Caki2 (cell line): ENCODE data around the gene COMTD1. TPM values are rescaled to one million over a fixed set of nuclear protein-coding genes. Genes with fewer than 3 reads are reported as not detected.
"Not testable (repeated sequence)": the region's sequence is repeated elsewhere in the genome, so short reads cannot be mapped to it uniquely, and the experiment has no call there.

Experiments used
- DNase-seq: peaks from one replicate; pipeline ENCODE4 v3.0.0-alpha.2; 2015; ENCODE audit warnings: low read depth
- in situ Hi-C: cut with HindIII; loops from 2 replicates; pipeline ENCODE4 v1.10.0; 2016; ENCODE audit warnings: low sequenced_read_pairs, low pct_unique_long_range_greater_than_20kb, mixed read lengths
- total RNA-seq: library from RNA; depleted of rRNA; stranded (reverse); fragments of >200 nt; shearing (Covaris generic); gene quantifications from 2 replicates; pipeline ENCODE4 v1.2.3, GENCODE V29; 2014; ENCODE audit warnings: low replicate concordance

COMTD1 gene
- total RNA-seq, 1 experiment from 2014 or later, result 74.2 TPM

- DNase-seq, result no peak
- in situ Hi-C loops, result no loop called here
Measured at GRCh38 chr10:75203724-75204123, 32.0 kb downstream of the COMTD1 start.

- in situ Hi-C loops, DNase-seq: not testable (repeated sequence)
Measured at GRCh38 chr10:75203046-75203620, 32.6 kb downstream of the COMTD1 start.

GRCh38 chr10:75202321-75203045 lies 33.3 kb downstream of the COMTD1 start:
- in situ Hi-C loops, result no loop called here
- DNase-seq, result no peak

- in situ Hi-C loops, result no loop called here
- peak; percentile 41 for DNase-seq
Measured at GRCh38 chr10:75201793-75202307, 33.9 kb downstream of the COMTD1 start.

GRCh38 chr10:75199949-75200348 lies 35.8 kb downstream of the COMTD1 start:
- DNase-seq, in situ Hi-C loops: not testable (repeated sequence)

GRCh38 chr10:75197906-75198305 lies 37.9 kb downstream of the COMTD1 start:
- no peak for DNase-seq
- in situ Hi-C loops, result no loop called here

- DNase-seq, result no peak
- in situ Hi-C loops, result no loop called here
Measured at GRCh38 chr10:75197066-75197465, 38.7 kb downstream of the COMTD1 start.

GRCh38 chr10:75195035-75195763 lies 40.6 kb downstream of the COMTD1 start:
- in situ Hi-C loops, result no loop called here
- DNase-seq, result peak; percentile 32

- in situ Hi-C loops, DNase-seq: not testable (repeated sequence)
Measured at GRCh38 chr10:75194625-75195024, 41.1 kb downstream of the COMTD1 start.

GRCh38 chr10:75191821-75192568 lies 43.8 kb downstream of the COMTD1 start:
- in situ Hi-C loops, result no loop called here
- DNase-seq, result peak; percentile 90

- in situ Hi-C loops, result no loop called here
Measured at GRCh38 chr10:75189266-75190096, 46.3 kb downstream of the COMTD1 start.

GRCh38 chr10:75188522-75188921 lies 47.2 kb downstream of the COMTD1 start:
- in situ Hi-C loops, DNase-seq: not testable (repeated sequence)

More at GRCh38 chr10:75189266-75190096, 46.3 kb downstream of the COMTD1 start:
- no peak for DNase-seq

GRCh38 chr10:75187961-75188426 lies 47.8 kb downstream of the COMTD1 start:
- DNase-seq, result peak; percentile 52
- in situ Hi-C loops, result no loop called here

GRCh38 chr10:75186310-75186709 lies 49.4 kb downstream of the COMTD1 start:
- no peak for DNase-seq
- in situ Hi-C loops, result no loop called here
